Left ventricle myocardium inferior (tissue), 1 donor: ENCODE measurements around the gene TAB2. TPM values are rescaled to one million over a fixed set of nuclear protein-coding genes. Genes with fewer than 3 reads are reported as not detected.

Experiments used
- DNase-seq: peaks from one replicate; pipeline ENCODE4 v3.0.0-alpha.2; 2020
- H3K27ac ChIP-seq: fragments of 200-600 bp; replicated peaks from 2 replicates; pipeline ENCODE4 v1.8.0; 2021
- H3K27me3 ChIP-seq: fragments of 200-600 bp; 2 replicates; pipeline ENCODE4 v1.8.0; 2021; ENCODE audit warnings: low read depth
- H3K36me3 ChIP-seq: fragments of 200-600 bp; 2 replicates; pipeline ENCODE4 v1.8.0; 2021
- H3K4me1 ChIP-seq: fragments of 200-600 bp; 2 replicates; pipeline ENCODE4 v1.8.0; 2021
- H3K4me3 ChIP-seq: fragments of 200-600 bp; 2 replicates; pipeline ENCODE4 v1.8.0; 2021; ENCODE audit warnings: mild to moderate bottlenecking, moderate library complexity
- H3K9me3 ChIP-seq: fragments of 200-600 bp; replicated peaks from 2 replicates; pipeline ENCODE4 v1.8.0; 2021
- CTCF ChIP-seq: fragments of 200-600 bp; IDR thresholded peaks from 2 replicates; pipeline ENCODE4 v1.8.0; 2021; ENCODE audit warnings: antibody characterized with exemption, mild to moderate bottlenecking, borderline replicate concordance
- intact Hi-C: fragments of 100-400 bp; cut with micrococcal nuclease; formaldehyde crosslinking; loops from one replicate; pipeline ENCODE4 v1.11.0; 2022
- total RNA-seq: library from RNA; stranded (reverse); fragmentation: NEBNext Ultra II Directional; extraction: Animal tissue kit (Norgen Biotek cat#: 25700); gene quantifications from one replicate; pipeline ENCODE4 v1.2.1, GENCODE V29; 2021
- donor health status: DM: no; HTN: yes; CAD: no; lungs with severe emphysema.

Gene TAB2
- total RNA-seq, 1 donor from 2014 or later: 56.7 TPM

- Histone ChIP-seq H3K27me3 (peaks cover 17% of the 10 kb centered on the region), H3K9me3 (no peaks in the 10 kb centered on the region), H3K4me1 (peaks cover 8% of the 10 kb centered on the region), H3K27ac (no peak overlapping the region), H3K4me3 (no peak overlapping the region), H3K36me3 (no peaks in the 10 kb centered on the region)
- TF ChIP-seq CTCF: no peak
- intact Hi-C loops: no loop called here
- no peak for DNase-seq
Measured at GRCh38 chr6:149311766-149312165, 5.7 kb upstream of the TAB2 start.

- Histone ChIP-seq H3K27me3 (peaks cover 17% of the 10 kb centered on the region), H3K4me3 (no peak overlapping the region), H3K27ac (no peak overlapping the region), H3K9me3 (no peaks in the 10 kb centered on the region), H3K4me1 (peaks cover 18% of the 10 kb centered on the region), H3K36me3 (no peaks in the 10 kb centered on the region)
- no peak for TF ChIP-seq CTCF
- DNase-seq: no peak
- intact Hi-C loops: no loop called here
Measured at GRCh38 chr6:149313070-149313469, 4.4 kb upstream of the TAB2 start.

- Histone ChIP-seq H3K4me1 (peaks cover 26% of the 10 kb centered on the region), H3K4me3 (no peak overlapping the region), H3K27ac (no peak overlapping the region), H3K27me3 (peaks cover 17% of the 10 kb centered on the region), H3K36me3 (no peaks in the 10 kb centered on the region), H3K9me3 (no peaks in the 10 kb centered on the region)
- no peak for TF ChIP-seq CTCF
- DNase-seq: no peak
- intact Hi-C loops: no loop called here
Measured at GRCh38 chr6:149313861-149314260, 3.7 kb upstream of the TAB2 start.

GRCh38 chr6:149314325-149314905 is 3.1 kb upstream of the TAB2 start:
- Histone ChIP-seq H3K9me3 (no peaks in the 10 kb centered on the region), H3K4me3 (no peak overlapping the region), H3K4me1 (peaks cover 31% of the 10 kb centered on the region), H3K36me3 (no peaks in the 10 kb centered on the region), H3K27me3 (peaks cover 17% of the 10 kb centered on the region), H3K27ac (no peak overlapping the region)
- TF ChIP-seq CTCF: no peak
- intact Hi-C loops: no loop called here
- DNase-seq: no peak

DNA sequence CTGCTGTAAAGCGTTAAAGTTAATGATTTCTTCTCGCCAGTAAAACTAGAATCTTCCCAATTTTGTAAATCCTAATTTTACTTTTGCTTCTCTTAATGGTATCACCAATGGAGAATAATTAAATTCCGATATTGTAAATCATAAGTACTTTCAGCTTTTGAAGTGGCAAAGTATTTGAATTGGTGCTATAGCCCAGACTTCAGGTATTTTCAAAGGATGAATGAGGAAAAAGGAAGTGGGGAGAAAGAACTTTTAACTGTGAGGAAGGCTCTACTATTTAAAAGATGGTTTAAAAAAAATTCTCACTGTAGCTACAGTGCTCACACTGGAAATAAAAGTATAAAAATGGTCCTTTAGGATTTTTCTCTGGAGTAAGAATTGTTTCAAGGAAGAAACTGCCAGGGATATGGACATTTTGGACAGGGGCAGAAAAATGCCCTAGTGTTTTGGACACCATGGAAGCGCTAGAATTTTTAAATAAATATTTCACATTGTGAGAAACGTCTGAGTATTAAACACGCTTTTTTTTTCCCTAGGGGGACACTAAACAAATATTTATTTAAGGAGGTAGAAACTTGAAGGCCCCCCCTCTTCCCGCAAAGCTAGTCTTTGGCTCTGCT is 1.3 kb upstream of the TAB2 start:
- DNase-seq: no peak
- Histone ChIP-seq H3K4me3 (peak overlapping the region; percentile 98), H3K27ac (peak overlapping the region; percentile 99), H3K4me1 (peaks cover 49% of the 10 kb centered on the region), H3K36me3 (no peaks in the 10 kb centered on the region), H3K27me3 (peaks cover 17% of the 10 kb centered on the region), H3K9me3 (no peaks in the 10 kb centered on the region)
- intact Hi-C loops: no loop called here
- no peak for TF ChIP-seq CTCF
